GM18526 (cell line): ENCODE data around the gene SYT3.

Experiments used
- POLR2A ChIP-seq: IDR thresholded peaks from 3 replicates; pipeline ENCODE4 v1.6.1; 2011; ENCODE audit not compliant: insufficient read length; ENCODE audit errors: extremely low read depth

The SYT3 gene

GRCh38 chr19:50628551-50628950 is 11.1 kb downstream of the SYT3 start:
- TF ChIP-seq POLR2A: no peak

GRCh38 chr19:50628146-50628545 is 11.5 kb downstream of the SYT3 start:
- no peak for TF ChIP-seq POLR2A

DNA sequence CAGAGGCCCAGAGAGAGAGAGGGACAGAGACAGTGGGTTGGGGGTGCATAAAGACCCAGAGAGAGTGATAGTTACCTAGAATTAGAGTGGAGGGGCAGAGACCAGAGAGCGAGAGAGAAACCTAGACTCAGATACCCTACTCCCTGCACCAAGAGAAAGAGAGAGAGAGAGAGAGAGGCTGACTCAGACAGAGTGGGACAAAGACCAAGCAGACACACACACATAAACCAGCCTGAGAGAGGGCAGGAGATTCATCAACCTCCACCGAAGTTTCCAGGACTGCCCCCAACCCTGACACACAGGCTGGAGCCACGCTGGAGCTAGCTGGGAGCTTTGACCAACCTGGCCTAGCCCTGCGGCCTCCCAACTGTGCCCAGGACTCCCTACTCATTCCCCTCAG is 12.9 kb downstream of the SYT3 start:
- TF ChIP-seq POLR2A: no peak

DNA sequence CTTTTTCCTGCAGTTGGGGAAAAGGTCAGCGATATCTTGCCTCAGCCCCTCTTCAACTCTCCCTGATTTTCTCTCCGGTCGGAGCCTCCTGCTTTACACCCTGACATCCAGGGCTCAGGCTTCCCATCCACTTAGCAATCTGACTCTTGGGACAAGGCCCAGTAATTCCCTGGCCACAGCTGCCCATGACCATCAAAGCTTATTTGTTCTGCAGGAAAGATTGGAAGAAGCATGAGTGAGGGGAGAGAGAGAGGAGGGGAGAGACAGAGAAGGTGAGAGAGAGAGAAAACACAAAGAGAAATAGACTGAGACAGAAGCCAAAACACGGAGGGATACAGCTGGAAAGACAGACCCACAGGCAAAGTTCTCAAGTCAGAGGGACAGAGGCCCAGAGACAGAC is 13.7 kb downstream of the SYT3 start:
- no peak for TF ChIP-seq POLR2A

DNA sequence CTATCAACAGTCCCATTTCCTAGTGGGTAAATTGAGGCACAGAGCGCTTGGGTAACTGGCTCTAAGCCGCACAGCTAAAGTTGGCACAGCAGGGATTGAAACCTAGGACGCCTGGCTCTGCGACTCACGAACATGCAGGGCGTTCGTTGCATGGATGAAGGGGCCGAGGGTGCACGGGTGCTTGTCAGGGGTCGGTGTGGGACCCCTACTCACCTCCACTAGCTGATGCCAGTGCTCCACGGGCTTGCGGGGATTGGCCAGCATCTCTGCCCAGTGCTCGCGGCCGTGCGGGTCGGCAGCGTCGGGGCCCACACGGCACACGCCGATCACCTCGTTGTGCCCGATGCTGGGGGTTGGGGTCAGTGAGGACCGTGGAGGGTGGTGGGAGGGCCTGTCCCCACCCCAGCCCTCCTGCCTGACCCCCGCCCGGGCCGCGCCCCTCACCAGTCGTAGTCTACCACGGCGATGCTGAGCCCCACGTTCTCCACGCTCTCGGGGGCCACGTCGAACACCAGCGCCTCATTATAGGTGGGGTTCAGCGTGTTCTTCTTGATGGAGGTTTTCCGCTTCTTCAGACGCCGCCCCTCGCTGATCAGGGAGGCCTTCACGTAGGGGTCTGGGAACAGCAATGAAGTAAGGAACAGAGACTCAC is 14.6 kb downstream of the SYT3 start:
- TF ChIP-seq POLR2A: no peak

- TF ChIP-seq POLR2A: no peak
These were observed 31.6 kb downstream of the SYT3 start for GRCh38 chr19:50607874-50608785.

GRCh38 chr19:50607388-50607787 is 32.3 kb downstream of the SYT3 start:
- TF ChIP-seq POLR2A: no peak

- no peak for TF ChIP-seq POLR2A
These were observed 36.7 kb downstream of the SYT3 start for GRCh38 chr19:50602935-50603334.

GRCh38 chr19:50602496-50602895 is 37.2 kb downstream of the SYT3 start:
- no peak for TF ChIP-seq POLR2A

DNA sequence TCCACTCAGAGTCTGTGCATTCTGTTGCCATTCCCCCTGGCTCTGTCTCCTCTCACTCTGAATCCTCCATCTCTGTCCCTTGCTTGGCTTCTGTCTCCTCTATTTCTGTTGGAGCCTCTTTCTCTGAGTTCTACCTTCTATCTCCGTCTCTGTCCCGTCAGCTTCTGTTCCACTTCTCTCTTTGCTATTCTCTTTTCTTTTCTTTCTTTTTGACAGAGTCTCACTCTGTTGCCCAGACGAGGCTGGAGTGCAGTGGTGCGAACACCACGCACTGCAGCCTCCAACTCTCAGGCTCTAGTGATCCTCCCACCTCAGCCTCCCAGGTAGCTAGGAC is 37.6 kb downstream of the SYT3 start:
- TF ChIP-seq POLR2A: no peak

DNA sequence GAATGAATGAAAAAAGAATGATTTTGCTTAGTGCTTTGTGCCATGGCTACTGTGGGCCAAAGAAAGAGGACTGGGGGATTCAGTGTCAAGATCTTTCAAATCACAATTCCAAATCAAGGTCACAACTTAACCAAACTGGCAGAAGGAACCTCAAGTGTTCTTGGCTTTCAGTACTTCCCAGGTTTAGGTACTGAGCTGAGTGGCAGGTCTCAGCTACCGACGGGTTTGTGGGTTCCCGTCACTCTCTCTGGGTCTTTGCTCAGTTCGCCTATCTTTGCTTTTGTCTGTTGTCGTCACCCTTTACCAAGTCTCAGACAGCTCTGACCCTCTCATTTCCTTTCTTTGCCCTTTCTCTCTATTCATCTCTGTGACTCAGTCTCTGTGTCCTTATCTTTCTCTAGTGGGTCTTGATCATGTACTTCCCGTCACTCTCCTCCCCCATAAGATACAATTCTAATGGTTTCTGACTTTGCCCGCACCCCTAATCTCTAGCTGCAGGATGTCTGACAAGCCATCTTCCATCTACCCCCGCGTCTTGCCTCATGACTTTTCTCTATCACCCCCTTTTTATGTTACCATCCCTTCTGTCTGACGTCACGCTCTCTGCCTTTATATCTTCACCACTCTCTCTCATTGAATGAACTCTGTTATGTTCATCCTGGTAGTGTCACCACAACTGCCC is 38.1 kb downstream of the SYT3 start:
- TF ChIP-seq POLR2A: no peak

GRCh38 chr19:50599427-50599826 is 40.3 kb downstream of the SYT3 start:
- TF ChIP-seq POLR2A: no peak

GRCh38 chr19:50590191-50590590 is 49.5 kb downstream of the SYT3 start:
- no peak for TF ChIP-seq POLR2A

GRCh38 chr19:50580970-50581634 is 58.6 kb downstream of the SYT3 start:
- no peak for TF ChIP-seq POLR2A

DNA sequence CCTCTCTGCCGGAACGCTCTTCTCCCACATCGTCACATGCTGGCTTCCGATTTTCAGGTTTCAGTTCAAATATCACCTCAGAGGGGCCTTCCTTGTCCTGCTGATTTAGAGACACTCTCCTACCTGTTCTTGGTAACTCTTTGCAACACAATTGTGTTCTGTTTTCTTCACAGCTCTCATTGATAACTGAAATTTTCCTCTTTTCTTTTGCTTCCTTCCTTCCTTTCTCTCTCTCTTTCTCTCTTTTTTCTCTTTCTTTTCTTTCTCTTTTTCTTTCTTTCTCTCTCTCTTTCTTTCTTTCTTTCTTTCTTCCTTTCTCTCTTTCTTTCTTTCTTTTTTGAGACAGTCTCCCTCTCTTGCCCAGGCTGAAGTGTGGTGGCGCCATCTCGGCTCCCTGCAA is 59.4 kb downstream of the SYT3 start:
- TF ChIP-seq POLR2A: no peak
